DND-41 (cell line): ENCODE data around the gene PIEZO2.

Source experiments
- ATAC-seq: fragments of 200-7000 bp; cut with Tn5 transposase; 3 replicates; pipeline ENCODE4 v1.9.1; 2021; ENCODE audit warnings: low read depth; ENCODE audit not compliant: insufficient read depth
- DNase-seq: peaks from one replicate; pipeline ENCODE4 v3.0.0-alpha.2; 2020
- H2AFZ ChIP-seq: 2 replicates; pipeline ENCODE4 v1.6.0; 2012; ENCODE audit warnings: low read depth, low read length
- H3K27ac ChIP-seq: 2 replicates; pipeline ENCODE4 v1.5.1; 2012; ENCODE audit warnings: low read length, inconsistent platforms
- H3K27me3 ChIP-seq: fragments of 200-600 bp; sonication (generic); 2 replicates; pipeline ENCODE4 v1.6.0; 2012; ENCODE audit warnings: low read length, mild to moderate bottlenecking, inconsistent platforms; ENCODE audit not compliant: insufficient read depth, poor library complexity
- H3K36me3 ChIP-seq: 2 replicates; pipeline ENCODE4 v1.5.1; 2012; ENCODE audit warnings: low read length, inconsistent platforms; ENCODE audit not compliant: insufficient read depth
- H3K4me1 ChIP-seq: 2 replicates; pipeline ENCODE4 v1.5.1; 2012; ENCODE audit warnings: mild to moderate bottlenecking, low read length; ENCODE audit not compliant: insufficient read depth
- H3K4me2 ChIP-seq: 2 replicates; pipeline ENCODE4 v1.6.0; 2012; ENCODE audit warnings: mild to moderate bottlenecking, moderate library complexity, low read length, inconsistent platforms; ENCODE audit not compliant: insufficient read depth
- H3K4me3 ChIP-seq, 2 experiments: fragments of 200-600 bp in 1 of 2; shearing (Covaris generic) in 1 of 2; 2 replicates each; pipeline ENCODE4 v1.5.1; 2012 to 2016; ENCODE audit warnings: inconsistent platforms in 2 of 2, low read length in 2 of 2, mild to moderate bottlenecking in 2 of 2, low read depth in 1 of 2, moderate library complexity in 1 of 2
- H3K79me2 ChIP-seq: 2 replicates; pipeline ENCODE4 v1.6.0; 2012; ENCODE audit warnings: low read length, inconsistent platforms; ENCODE audit not compliant: insufficient read depth
- H3K9ac ChIP-seq: 2 replicates; pipeline ENCODE4 v1.6.0; 2012; ENCODE audit warnings: low read depth, mild to moderate bottlenecking, inconsistent platforms, low read length, moderate library complexity
- H3K9me3 ChIP-seq: 2 replicates; pipeline ENCODE4 v1.5.1; 2012; ENCODE audit warnings: low read length, moderate library complexity, mild to moderate bottlenecking, inconsistent platforms; ENCODE audit not compliant: insufficient read depth, severe bottlenecking
- H4K20me1 ChIP-seq: 2 replicates; pipeline ENCODE4 v1.6.0; 2012; ENCODE audit warnings: low read length; ENCODE audit not compliant: insufficient read depth
- EZH2 ChIP-seq: IDR thresholded peaks from 3 replicates; pipeline ENCODE4 v1.6.1; 2012; ENCODE audit warnings: borderline replicate concordance, low read depth, mild to moderate bottlenecking, moderate library complexity, low read length, inconsistent platforms; ENCODE audit not compliant: severe bottlenecking
- TF ChIP-seq, protein P1 (sequence below): IDR thresholded peaks from 2 replicates; pipeline ENCODE4 v1.5.1; 2012; ENCODE audit warnings: borderline replicate concordance, low read length, moderate library complexity, mild to moderate bottlenecking; ENCODE audit not compliant: poor library complexity, severe bottlenecking; ENCODE audit errors: extremely low read depth

PIEZO2 gene

DNA sequence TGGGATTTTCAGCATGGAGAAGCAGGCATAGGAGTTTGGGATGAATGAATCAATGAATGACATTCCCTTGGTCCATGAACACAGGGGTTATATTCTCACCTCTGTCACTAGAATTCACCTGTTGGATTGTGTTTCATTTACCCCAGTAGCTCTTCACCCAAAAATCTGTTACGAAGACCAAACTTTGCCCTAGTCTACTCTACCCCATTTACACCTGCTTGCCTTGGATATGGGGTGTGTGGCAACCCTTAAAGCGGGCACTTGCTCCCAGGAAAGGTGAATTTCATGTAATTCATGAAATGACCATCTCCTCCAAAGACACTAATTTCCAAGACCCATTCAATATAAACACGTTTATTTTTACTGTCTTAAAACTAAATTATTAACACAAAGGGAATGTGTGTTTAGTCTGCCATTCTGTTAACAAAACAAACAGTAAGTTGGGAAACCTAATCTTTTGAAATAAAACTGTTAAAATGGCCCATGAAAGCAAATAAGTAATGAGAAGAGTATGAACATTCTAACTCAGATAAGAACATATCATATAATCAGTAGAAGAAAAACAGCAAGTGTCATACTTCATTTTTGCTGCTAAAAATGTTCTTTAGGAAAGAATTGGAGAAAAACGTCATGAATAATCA is 355.5 kb downstream of the PIEZO2 start:
- ATAC-seq = no peak
- no peak overlapping the region for H2AFZ ChIP-seq
- no peak for TF ChIP-seq EZH2
- TF ChIP-seq, protein P1, sequence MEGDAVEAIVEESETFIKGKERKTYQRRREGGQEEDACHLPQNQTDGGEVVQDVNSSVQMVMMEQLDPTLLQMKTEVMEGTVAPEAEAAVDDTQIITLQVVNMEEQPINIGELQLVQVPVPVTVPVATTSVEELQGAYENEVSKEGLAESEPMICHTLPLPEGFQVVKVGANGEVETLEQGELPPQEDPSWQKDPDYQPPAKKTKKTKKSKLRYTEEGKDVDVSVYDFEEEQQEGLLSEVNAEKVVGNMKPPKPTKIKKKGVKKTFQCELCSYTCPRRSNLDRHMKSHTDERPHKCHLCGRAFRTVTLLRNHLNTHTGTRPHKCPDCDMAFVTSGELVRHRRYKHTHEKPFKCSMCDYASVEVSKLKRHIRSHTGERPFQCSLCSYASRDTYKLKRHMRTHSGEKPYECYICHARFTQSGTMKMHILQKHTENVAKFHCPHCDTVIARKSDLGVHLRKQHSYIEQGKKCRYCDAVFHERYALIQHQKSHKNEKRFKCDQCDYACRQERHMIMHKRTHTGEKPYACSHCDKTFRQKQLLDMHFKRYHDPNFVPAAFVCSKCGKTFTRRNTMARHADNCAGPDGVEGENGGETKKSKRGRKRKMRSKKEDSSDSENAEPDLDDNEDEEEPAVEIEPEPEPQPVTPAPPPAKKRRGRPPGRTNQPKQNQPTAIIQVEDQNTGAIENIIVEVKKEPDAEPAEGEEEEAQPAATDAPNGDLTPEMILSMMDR = no peak
- no peaks in the 10 kb centered on the region for H3K9me3 ChIP-seq
- no peak for DNase-seq
- peaks cover 5% of the 10 kb centered on the region for H3K27me3 ChIP-seq
- no peaks in the 10 kb centered on the region for H4K20me1 ChIP-seq
- H3K79me2 ChIP-seq = no peaks in the 10 kb centered on the region
- H3K36me3 ChIP-seq = no peaks in the 10 kb centered on the region
- H3K4me3 ChIP-seq = no peak overlapping the region
- no peaks in the 10 kb centered on the region for H3K4me1 ChIP-seq
- H3K4me2 ChIP-seq = no peak overlapping the region
- H3K9ac ChIP-seq = no peak overlapping the region
- no peak overlapping the region for H3K27ac ChIP-seq

DNA sequence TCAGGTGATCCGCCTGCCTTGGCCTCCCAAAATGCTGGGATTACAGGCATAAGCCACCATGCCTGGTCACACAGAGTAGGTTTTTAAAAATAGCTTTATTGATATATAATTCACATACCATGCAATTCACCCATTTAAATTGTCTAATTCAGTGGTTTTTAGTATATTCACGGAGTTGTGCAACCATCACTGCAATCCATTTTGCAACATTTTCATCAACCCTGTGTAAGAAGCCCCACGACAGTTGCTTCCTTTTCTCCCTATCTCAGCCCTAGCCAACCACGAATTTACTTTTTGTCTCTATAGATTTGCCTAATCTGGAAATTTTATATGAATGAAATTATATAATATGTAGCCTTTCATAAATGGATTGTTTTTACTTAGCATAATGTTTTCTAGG is 357.2 kb downstream of the PIEZO2 start:
- no peaks in the 10 kb centered on the region for H3K79me2 ChIP-seq
- no peak overlapping the region for H2AFZ ChIP-seq
- no peaks in the 10 kb centered on the region for H3K9me3 ChIP-seq
- H3K4me1 ChIP-seq = peaks cover 7% of the 10 kb centered on the region; the same call in 1 of the 2 replicates
- H3K36me3 ChIP-seq = no peaks in the 10 kb centered on the region
- ATAC-seq (no peak), DNase-seq (no peak)
- no peak overlapping the region for H3K4me3 ChIP-seq
- TF ChIP-seq, protein P1 = no peak
- peaks cover 5% of the 10 kb centered on the region for H3K27me3 ChIP-seq
- H3K27ac ChIP-seq = no peak overlapping the region
- H3K4me2 ChIP-seq = no peak overlapping the region
- no peaks in the 10 kb centered on the region for H4K20me1 ChIP-seq
- H3K9ac ChIP-seq = no peak overlapping the region

DNA sequence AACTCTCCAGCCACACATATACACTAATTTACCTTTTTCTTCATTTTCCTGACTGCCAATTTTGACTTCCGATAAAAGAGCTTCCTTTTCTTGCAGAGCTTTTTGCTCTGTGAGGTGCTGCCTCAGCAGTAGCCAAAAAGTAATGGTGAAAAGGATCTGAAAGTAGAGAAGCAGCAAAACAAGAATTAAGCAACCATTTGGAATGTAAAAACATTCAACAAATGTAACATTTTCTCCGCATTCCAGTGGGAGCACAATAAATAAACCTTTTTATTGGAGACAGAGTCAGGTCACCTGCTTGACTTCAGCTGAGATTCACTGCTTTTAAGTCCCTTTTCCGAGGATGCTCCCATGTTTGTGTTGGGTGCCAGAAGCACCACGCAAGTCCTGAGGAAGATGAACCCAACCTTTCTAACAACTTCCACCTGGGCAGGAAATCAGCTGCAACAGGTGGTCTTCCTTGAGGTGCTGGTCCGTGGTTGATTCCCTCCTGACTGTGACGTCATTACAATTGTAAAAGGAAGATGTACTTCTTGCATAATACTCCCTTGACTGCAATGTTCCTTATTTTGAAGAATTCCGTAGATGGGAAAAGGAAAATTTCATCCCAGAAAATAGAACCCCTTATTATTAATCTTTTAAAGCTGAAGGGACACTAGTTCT is 358.1 kb downstream of the PIEZO2 start:
- Histone ChIP-seq H3K9ac (no peak overlapping the region), H3K27ac (no peak overlapping the region), H3K27me3 (peaks cover 5% of the 10 kb centered on the region), H2AFZ (no peak overlapping the region), H3K79me2 (no peaks in the 10 kb centered on the region), H3K36me3 (no peaks in the 10 kb centered on the region), H3K4me1 (peaks cover 7% of the 10 kb centered on the region; the same call in 1 of the 2 replicates), H4K20me1 (no peaks in the 10 kb centered on the region), H3K4me2 (no peak overlapping the region), H3K9me3 (no peaks in the 10 kb centered on the region), H3K4me3 (no peak overlapping the region)
- no peak for ATAC-seq
- TF ChIP-seq, protein P1 = no peak
- TF ChIP-seq EZH2 = no peak
- no peak for DNase-seq
